HG03432 (cell line): ENCODE results near the gene TANK.
"Not testable (repeated sequence)": the region's sequence is repeated elsewhere in the genome, so short reads cannot be mapped to it uniquely, and the experiment has no call there.

ENCODE experiments used
- ATAC-seq: cut with Tn5 transposase; IDR thresholded peaks from one replicate; pipeline ENCODE4 v1.9.1; 2021; ENCODE audit warnings: mild to moderate bottlenecking, moderate library complexity; ENCODE audit not compliant: unreplicated experiment

The TANK gene

GRCh38 chr2:161160226-161161073 is at the start of gene TANK:
TSS of gene TANK (plus strand) at chr2:161160428. CDS start at chr2:161179663, 19,235 bp downstream.
- peak; percentile 94 for ATAC-seq

GRCh38 chr2:161111531-161111930 is 48.7 kb upstream of the TANK start:
- no peak for ATAC-seq

GRCh38 chr2:161112908-161113307 is 47.3 kb upstream of the TANK start:
- ATAC-seq = no peak

- ATAC-seq = no peak
Measured at GRCh38 chr2:161113693-161114575, 46.3 kb upstream of the TANK start.

GRCh38 chr2:161115205-161115604 is 45.0 kb upstream of the TANK start:
- no peak for ATAC-seq

GRCh38 chr2:161115605-161116380 is 44.4 kb upstream of the TANK start:
- no peak for ATAC-seq

GRCh38 chr2:161116509-161116908 is 43.7 kb upstream of the TANK start:
- ATAC-seq = no peak

- no peak for ATAC-seq
Measured at GRCh38 chr2:161117506-161117905, 42.7 kb upstream of the TANK start.

- ATAC-seq = peak; percentile 36
Measured at GRCh38 chr2:161118722-161119121, 41.5 kb upstream of the TANK start.

- ATAC-seq = no peak
Measured at GRCh38 chr2:161119483-161119882, 40.7 kb upstream of the TANK start.

GRCh38 chr2:161120775-161121174 is 39.5 kb upstream of the TANK start:
- no peak for ATAC-seq

GRCh38 chr2:161121622-161122021 is 38.6 kb upstream of the TANK start:
- no peak for ATAC-seq

GRCh38 chr2:161122772-161123530 is 37.3 kb upstream of the TANK start:
- ATAC-seq = peak; percentile 72

GRCh38 chr2:161123531-161124030 is 36.6 kb upstream of the TANK start:
- ATAC-seq = peak; percentile 10

- peak; percentile 65 for ATAC-seq
Measured at GRCh38 chr2:161124201-161124600, 36.0 kb upstream of the TANK start.

GRCh38 chr2:161128885-161129284 is 31.3 kb upstream of the TANK start:
- ATAC-seq = no peak

GRCh38 chr2:161130354-161130753 is 29.9 kb upstream of the TANK start:
- ATAC-seq = no peak

GRCh38 chr2:161131074-161131680 is 29.1 kb upstream of the TANK start:
- ATAC-seq = no peak

- no peak for ATAC-seq
Measured at GRCh38 chr2:161131804-161132203, 28.4 kb upstream of the TANK start.

GRCh38 chr2:161132384-161132783 is 27.8 kb upstream of the TANK start:
- ATAC-seq = not testable (repeated sequence)
